Activated T-helper 9 cell treated with anti-CD3 and anti-CD28 coated beads, Interleukin-2, amount 50 U/mL, for 16 hours (primary cell): ENCODE data around the gene MAP4K5.

Experiments used
- DNase-seq: peaks from one replicate; pipeline ENCODE4 v3.0.0-alpha.2; 2020; ENCODE audit warnings: low read depth

Gene MAP4K5

DNA sequence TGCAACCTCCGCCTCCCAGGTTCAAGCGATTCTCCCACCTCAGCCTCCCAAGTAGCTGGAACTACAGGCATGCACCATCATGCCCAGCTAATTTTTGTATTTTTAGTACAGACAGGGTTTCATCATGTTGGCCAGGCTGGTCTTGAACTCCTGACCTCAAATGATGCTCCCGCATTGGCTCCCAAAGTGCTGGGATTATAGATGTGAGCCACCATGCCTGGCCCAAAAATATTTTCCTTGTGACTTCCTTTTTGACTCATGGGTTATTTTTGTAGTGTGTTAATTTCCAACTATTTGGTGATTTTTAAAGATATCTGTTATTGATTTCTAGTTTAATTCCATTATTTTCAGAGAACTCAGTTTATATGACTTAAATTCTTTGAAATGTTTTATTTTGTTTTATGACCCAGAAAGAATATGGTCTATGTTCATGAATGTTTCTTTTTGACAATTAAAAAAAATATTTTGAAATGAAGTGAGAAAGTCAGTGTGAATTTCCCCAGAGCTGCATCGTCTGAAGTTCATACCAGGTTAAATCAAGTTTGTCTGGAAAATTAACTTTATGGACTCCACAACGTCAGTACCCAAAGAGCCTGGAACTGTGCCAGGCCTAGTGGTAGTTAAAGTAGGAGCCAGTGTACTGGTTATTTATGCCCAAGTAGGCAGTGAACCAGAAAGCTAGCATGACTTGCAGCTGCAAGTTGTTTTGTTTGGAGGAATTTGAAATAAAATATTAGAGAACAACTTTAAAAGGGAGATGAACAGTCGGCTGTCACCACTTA is 132.9 kb downstream of the MAP4K5 start:
- DNase-seq, result no peak

DNA sequence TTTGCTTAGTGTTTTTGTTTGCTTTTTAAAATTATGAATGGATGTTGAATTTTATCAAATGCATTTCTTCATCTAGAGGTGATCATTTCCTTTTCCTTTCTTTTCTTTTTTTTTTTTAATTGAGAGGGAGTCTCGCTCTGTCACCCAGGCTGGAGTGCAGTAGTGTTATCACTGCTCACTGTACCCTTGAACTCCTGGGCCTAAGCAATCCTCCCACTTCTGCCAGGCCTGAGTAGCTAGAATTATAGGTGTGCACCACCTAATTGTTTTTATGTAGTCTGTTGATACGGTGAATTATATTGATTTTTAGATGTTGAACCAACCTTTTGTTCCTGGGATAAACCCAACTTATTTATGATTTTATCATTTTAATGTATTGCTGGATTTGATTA is 134.2 kb downstream of the MAP4K5 start:
- DNase-seq, result no peak

DNA sequence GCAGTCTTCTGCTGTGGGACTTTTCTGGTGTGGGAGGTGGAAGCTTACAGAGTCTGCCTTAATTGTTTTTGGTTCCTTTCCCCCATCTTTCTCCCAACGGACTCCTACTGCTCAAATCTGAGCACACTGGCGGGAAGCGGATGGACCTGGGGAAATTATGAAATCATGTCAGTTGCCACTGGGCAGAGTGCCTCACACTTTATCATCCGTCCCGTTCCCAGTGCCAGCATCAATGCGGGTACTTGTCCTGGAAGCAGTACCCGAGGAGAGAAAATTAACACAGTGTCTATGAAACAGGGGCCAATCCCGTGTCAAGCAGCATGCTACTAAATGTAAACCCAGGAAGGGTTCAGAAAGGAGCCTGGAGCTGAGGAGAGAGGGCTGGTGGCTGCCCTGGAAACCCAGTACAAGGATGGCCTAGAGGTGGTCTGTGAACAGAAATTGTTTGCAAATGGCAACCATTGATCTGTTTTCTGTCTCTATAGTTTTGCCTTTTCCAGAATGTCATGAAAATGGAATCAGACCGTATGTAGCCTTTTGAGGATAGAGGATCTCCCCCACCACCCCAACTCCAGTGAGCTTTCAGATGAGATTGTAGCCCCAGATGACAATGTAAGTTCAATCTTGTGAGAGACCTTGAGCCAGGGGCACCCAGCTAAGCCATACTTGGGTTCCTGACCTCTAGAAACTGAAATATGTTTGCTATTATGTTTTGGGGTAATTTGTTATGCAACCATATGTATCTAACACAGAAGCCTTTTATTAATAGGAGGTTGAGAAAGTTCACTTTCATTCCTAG is 134.8 kb downstream of the MAP4K5 start:
- DNase-seq, result no peak

DNA sequence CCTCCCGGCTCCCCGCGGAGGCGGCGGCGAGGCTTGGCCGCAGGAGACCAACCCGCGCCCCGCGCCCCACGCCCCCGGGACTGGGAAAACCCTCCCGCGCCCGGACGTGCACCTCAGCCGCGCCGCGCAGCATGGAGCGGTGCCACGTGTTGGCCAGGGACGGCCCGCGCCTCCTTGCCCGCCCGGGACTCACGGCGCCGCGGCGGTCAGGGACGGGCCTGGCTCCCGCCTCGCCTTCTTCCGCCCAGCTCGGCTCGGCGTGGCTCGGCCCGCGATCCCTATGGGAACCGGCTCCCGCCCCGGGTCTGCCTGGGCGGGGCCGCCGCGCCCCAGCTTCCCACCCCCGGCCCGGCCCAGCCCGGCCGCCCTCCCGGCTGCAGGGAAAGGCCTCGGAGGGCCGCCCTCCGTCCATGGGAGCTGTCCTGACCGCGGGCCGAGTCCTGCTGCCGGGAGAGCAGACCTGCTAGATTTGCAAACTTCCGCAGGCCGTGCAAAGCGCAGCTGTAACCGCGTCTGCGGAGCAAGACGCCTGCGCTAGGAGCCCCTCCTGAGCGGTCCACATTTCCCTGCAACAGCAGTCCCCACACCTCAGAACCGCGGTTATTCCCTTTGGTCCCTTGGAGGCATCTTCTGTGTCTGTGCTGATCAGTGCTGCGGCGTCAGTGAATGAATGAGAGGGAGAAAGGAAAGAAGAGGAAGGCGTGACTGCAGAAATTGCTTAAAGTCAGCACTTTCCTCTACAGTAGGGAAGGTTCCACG is 135.6 kb downstream of the MAP4K5 start, which contains the start of gene CDKL1:
Gene CDKL1, minus strand, starts transcription at position 251 of the 759 bp plus-strand sequence. CDS start 1,013 bp downstream, outside the sequence.
- DNase-seq, result peak; percentile 35

DNA sequence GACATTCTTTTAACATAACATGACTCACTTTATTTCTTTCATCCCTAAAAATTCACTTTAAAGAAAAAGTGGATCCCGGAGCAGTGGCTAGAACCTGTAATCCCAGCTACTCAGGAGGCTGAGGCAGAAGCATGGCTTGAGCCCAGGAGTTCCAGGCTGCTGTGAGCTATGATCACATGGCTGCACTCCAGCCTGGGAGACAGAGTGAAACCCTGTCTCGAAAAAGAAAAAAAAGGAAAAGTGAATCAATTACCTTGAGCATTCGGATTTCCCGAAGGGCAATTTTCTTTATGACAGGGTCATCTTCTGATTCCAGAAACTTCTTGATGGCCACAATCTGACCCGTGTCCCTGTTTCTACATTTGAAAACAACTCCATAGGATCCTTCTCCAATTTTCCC is 136.9 kb downstream of the MAP4K5 start:
- no peak for DNase-seq

DNA sequence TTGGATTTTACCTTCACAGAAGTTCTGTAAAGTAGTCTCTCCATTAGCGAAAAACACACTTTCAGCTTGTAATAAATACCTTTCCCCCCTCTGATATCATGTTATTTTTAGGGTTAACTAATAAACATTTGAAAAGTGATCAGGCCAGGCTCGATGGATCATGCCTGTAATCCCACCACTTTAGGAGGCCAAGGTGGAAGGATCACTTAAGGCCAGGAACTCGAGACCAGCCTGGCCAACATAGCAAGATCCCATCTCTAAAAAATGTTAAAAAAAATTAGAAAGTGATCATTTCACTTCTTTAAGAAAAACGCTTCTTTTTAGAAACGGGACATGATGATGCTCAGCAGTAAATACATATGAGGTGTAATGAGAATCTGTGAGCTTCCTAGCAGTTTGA is 137.7 kb downstream of the MAP4K5 start:
- DNase-seq, result no peak

DNA sequence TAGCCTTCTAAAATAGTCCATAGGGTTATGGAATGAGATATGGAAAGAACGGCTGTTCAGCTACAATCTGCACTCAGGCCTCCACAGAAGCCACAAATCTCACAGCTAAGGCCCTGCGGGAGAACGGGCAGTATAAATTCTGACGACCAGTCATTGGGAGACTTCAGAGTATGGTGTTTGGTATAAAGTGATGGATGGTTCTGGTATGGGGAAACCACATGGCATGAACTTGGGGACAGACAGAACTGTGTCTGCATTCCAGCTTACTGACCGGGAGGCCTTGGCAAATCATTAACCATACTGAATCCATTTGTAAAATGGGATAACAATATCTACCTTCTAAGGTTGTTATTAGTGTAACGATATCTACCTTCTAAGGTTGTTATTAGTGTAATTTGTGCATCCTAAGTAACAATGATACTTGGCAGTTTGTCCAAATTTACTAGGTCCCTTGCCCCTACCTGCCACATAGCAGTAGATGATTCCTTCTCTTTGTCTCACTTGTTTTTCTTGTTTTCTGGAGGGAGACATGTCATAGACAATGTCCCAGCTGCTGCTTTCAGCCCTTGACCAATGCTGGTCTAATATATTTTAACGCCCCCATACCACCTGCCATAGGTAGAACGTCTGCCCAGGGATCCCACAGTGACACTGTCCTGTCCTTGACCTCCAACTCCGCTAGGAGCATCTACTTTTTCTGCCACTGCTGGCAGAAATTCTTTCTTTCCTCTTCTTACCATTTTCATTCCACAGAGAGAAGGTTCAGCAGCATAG is 142.5 kb downstream of the MAP4K5 start:
- DNase-seq, result no peak

DNA sequence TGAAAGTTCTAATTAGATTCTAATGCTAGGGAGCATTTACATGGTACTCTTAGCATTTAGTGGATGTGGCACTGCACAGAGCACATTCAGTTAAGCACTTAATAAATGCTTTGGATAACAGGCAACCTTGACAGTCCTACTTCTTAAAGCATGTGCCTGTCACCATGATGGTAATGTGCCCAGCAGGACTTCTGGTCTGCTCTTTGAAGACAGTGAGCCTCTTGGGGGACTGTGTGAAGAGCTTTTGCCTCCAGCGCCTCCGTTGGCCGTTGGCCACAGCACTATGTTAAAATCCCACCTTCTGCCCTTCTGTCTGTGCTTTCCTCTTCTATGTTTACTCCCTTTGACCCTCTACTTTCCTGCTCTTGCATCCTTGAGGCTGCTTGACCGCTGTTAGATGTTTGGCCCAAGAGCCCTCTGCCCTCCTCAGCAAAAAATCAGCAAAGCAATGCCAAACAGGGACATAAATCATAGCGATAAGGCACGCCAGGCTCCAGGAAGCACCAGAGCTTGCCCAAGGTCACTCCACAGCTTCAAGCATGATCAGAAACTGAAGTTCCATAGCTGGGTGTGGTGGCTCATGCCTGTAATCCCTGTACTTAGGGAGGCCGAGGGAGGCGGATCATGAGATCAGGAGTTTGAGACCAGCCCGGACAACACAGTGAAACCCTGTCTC is 144.0 kb downstream of the MAP4K5 start:
- no peak for DNase-seq

DNA sequence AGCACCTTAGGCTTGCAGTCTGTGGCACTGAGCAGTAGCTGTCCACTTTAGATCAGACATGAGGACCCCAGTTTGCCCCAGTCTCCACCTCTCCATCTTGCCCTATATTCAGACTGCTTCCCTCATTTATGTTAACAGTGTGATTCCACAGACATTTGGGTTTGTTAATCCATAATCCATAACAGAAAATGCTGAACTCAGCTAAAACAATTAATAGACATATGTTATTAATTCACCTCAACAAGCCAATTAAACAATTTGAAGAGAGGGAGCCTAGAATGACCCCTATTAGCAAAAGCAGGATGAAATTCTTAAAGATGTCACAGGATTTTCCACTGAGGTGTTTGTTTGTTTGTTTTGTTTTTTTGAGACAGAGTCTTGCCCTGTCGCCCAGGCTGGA is 144.8 kb downstream of the MAP4K5 start:
- DNase-seq, result no peak

DNA sequence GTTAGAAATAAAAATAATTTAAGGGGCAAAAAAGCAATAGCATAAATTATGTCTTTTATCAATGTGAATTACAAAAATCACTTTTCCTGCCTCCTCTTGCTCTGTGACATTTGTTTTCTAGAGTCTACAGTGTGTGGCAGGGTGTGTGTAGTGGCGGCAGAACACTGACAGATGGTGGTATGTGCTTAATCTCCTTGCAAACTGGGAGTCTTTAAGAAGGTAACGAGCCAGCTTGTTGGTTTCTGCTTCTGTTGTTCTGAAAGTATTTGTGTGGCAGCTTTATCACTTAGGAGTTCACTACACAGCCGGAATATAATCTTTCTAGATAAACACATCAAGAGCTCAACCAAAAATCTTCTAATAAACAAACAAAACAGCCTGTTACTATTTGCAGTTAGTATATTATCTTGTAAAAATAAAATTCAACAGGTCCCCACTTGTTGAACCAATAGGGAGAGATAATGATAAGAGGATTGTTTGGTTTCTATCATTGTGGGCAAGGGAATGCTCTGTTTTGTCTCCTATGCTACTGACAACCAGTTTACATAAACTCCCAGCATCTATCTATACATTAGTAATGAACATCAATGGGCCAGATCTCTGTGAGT is 148.6 kb downstream of the MAP4K5 start:
- no peak for DNase-seq

DNA sequence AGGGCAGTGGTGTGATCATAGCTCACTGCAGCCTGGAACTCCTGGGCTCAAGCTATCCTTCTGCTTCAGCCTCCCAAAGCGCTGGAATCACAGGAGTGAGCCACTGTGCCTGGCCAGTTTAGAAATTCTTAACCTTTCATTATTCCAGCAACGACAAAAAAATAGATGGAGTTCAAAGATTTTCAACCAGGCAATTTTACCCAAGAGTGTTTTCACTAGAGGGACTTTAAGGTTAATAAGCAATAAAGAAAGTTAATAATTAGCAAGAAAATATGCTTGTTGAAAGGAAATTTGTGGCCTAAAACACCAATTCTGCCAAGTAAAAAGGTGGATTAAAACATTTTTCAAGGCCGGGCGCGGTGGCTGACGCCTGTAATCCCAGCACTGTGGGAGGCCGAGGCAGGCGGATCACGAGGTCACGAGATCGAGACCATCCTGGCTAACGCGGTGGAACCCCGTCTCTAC is 150.5 kb downstream of the MAP4K5 start:
- DNase-seq, result no peak

DNA sequence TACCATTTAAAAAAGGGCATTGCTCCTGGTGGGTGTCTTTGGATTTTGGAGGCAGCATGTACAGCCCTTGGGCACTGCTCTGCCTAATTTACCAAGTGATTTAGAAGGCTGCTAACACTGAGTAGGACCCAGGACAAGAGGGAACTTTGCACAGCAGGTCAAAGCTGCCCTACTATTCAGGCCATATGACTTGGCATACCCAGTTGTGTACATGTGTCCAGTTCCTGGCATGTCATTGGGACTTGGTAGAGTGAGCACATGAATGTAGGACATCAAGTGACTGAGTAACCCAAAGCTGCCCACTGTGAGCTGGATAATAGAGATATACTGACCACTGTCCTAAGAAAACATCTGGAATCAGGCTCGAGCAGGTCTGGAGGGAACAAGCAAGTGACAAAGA is 151.4 kb downstream of the MAP4K5 start:
- no peak for DNase-seq

DNA sequence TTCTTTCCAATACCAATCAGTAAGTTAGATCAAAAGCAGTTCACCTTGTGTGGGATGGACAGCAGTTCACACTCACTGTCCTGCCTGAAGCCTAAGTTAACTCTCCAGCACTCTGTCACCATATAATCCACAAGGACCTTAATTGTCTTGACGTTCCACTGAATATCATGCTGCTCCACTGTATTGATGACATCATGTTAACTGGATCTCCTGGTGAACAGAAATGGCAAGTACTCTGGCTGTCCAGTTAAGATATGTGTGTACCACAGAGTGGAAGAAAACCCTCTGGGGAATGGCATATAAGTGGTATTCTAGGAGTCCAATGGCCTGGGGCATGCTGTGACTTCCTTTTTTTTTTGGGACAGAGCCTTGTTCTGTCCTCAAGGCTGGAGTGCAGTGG is 151.9 kb downstream of the MAP4K5 start:
- DNase-seq, result no peak

DNA sequence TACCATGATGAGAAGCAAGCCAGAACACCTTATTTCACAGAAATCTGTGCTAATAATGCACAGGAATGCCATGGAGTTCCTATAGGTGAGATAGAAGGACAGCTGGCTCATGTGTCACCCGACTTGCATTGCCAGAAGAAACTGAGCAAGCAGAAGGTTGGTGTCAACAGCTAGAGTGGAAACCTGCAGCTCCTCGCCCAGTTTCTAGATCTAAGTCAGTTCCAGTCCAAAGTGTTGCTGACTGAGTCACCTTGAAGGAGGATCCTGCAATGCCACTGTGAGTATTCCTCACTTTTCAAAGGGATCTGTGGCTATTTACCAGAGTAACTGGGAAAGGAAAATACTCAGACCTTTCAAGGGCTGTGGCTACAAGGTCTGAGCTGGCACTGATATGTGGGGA is 152.8 kb downstream of the MAP4K5 start:
- no peak for DNase-seq

DNA sequence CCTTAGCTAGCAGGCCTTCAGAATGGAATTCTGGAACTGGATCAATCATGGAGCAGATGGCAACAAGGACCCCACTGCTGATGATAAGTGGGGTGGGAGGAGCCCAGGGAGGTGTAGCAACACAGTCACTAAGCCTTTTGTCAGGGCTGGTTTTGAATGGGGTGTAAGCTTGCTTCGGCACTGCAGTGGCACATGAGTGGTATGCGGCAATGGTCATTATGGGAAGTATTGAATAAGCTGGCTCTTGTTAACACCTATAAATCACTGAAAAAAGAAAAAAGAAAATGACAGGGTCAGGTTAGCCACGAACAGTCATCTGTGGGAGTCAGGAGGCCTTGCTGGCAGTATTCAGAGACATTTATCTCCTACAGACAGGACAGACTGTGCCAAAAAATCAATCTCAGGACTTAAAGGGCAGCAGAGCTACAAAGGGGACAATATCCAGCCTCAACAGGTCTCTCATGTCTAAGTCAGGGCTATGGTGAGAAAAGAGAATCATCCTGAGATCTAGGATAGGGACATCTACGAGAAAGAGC is 154.8 kb downstream of the MAP4K5 start:
- no peak for DNase-seq

DNA sequence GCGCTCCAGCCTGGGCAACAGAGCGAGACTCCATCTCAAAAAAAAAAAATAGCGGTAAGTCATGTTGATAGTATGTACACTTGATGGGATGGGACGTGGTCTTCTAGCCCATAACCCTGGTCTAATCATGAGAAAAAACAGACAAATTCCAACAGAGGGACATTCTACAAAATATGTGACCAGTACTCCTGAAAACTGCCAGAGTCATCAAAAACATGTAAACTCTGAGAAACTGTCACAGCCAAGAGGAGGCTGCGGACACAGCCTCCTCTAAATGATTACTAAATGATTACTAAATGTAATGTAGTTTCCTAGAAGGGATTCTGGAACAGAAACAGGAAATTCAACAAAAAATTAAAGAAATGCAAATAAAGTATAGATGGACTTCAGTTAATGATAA is 156.6 kb downstream of the MAP4K5 start:
- no peak for DNase-seq

DNA sequence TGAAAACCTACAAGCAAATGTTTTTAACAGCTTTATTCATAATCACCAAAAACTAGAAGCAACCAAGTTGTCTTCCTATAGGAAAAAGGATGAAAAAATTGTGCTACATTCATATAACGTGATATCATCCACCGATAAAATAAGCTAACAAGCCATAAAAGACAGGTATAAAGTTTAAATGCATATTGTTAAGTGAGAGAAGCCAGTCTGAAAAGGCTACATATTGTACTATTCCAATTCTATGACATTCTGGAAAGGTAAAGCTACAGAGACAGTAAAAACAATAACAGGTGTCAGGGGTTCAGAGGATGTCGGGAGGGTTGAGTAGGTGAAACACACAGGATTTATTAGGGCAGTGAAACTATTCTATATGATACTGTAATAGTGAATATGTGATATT is 158.4 kb downstream of the MAP4K5 start:
- DNase-seq, result no peak

DNA sequence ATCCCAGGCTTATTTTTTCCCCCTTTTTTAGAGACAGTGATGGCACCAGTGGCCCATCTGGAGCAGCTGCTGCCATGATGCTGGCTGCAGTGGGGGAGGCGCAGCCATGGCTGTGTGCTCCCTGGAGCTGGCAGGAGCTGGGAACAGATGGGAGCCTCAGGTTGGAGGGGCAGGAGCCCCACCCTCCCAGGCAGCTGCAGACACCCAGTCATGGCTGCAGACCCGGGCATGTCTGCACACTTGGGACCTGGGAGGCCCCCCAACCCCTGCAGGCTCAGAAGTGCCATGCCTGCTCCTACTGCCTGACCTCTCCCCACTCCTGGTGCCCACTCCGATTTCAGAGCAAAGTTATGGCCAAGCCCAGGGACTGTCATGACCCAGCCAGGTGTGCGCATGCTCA is 160.8 kb downstream of the MAP4K5 start:
- DNase-seq, result no peak
